ENCODE results near the gene SLC44A3. TPM values are rescaled to one million over a fixed set of nuclear protein-coding genes. Genes with fewer than 3 reads are reported as not detected.
A peak's percentile ranks its signal among the peaks of the same experiment; 100 is the strongest.

SLC44A3 gene
- total RNA-seq, 1 donor from 2014 or later, result 3.3 TPM

DNA sequence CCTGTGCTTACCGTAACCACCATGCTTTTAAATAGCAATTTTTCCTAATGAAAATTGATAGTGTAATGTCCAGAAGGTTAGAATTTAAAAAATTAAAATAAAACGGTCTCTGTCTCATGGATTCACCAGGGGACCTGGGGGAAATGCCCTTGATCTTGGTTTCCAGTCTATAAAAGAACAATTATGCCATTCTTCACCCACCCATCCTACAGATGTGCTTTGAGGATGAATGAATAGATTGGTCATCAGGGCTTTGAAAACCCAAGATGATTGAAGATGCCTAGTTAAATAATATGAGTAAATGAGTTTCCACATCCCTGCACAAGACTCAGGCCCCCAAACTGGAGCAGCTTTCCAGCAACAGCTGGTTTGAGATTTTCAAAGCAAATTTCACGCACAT, 68.0 kb downstream of the SLC44A3 start:
- intact Hi-C loops (cut with DNase I), result no loop called here
- no peak for DNase-seq
- ATAC-seq (ENCODE audit: poor library complexity), result no peak

DNA sequence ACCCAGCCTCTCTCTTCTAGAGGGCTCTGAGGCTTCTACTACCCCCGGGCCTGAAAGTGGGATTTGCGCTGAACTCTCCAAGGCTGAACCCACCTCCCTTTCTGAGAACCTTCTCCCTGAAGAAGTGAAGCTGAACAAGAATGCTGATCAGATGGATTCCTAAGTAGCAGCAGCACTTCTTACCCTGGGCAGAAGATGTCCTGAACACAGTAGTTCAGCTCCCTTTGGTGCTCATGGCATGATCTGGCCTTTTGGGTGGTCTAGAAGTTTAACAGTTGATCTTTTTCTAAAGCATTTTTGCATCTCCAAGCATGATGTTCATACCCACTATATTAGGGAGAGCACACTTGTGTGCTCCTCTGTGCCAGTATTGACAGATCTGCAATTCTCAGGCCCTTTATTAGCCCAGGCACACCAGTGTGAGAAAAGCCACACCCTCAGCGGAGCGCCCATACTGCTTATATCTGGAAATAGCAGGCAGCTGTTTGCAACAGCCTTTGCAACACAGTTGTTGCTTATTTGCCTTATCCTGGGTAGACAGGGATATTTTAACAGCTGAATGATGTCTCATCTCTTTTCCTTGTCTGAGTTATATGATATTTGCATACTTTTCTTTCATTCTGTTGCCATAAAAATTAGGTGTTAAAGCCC, 72.6 kb downstream of the SLC44A3 start:
- DNase-seq (no peak), ATAC-seq (ENCODE audit: poor library complexity) (no peak)
- intact Hi-C loops (cut with DNase I), result no loop called here

DNA sequence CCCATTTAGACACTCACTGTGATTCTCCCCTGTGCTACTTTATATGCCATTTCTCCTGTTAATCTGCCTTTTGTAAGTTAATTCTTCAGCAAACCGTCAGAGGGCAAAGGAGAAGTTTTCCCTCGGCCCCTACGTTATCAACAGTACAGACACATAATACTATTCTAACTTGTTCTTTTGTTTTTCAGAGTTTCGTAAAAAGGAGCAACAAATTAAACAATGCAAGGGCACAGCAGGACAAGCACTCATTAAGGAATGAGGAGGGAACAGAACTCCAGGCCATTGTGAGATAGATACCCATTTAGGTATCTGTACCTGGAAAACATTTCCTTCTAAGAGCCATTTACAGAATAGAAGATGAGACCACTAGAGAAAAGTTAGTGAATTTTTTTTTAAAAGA, 74.5 kb downstream of the SLC44A3 start:
- DNase-seq, result no peak
- intact Hi-C loops (cut with DNase I), result no loop called here
- ATAC-seq (ENCODE audit: poor library complexity), result no peak

DNA sequence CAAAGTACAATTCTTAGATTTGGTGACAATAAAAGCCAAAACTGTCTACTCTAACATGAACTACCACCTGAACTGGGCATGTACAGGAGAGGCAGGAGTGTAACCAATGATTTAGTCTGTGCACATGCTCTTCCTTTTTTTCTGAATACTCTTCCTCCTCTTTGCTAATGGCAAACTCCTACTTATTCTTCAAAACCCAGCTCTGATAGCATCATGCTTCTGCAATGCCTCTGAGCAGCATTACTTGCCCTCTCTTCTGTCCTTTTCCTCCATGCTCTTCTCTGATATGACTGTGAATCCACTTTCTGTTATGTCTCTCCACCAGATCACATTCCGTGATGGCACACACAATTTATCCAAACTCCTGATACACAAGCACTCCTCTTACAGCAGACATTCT, 75.4 kb downstream of the SLC44A3 start:
- intact Hi-C loops (cut with DNase I), result no loop called here
- no peak for DNase-seq
- ATAC-seq (ENCODE audit: poor library complexity), result no peak

DNA sequence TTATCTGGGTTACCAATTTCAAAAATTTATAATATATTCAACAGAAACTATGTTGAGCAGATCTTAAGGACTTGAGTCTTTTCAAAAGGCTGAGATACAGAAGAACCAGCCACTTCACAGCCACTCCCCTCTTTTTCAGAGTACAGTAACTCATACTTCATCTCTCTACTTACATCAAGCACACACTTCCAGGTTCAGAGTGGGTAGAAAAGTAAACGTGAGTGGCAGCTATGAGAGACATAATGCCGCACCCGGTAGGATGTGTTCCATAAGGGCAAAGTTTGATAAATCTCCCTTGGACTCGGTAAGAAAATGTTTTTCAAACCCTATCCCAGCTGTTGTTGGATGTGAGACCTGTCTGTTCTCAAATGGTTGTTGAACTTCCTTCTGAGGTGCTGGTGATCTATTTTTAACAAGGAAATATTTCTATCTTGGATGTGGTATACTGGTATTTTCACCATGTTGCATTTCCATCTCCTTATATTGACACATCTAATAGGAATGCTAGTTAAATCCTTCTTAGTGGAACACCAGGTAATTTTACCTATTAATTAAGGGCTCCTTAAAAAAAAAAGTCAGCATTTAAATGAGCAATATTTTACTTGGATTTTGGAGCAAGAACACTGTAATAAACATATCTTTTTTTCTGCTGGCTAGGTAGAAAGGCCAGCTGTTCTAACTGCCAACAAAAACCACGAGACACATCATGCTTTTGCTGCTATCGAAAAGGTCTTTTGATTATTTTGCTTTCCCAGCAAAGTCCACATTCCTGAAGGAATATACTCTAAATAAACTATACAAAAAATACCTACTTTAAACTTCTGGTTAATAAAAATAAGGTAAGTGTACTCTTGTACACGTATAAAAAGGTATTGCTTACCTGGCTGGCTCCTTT, 78.6 kb downstream of the SLC44A3 start:
- no peak for ATAC-seq (ENCODE audit: poor library complexity)
- intact Hi-C loops (cut with DNase I), result no loop called here

DNA sequence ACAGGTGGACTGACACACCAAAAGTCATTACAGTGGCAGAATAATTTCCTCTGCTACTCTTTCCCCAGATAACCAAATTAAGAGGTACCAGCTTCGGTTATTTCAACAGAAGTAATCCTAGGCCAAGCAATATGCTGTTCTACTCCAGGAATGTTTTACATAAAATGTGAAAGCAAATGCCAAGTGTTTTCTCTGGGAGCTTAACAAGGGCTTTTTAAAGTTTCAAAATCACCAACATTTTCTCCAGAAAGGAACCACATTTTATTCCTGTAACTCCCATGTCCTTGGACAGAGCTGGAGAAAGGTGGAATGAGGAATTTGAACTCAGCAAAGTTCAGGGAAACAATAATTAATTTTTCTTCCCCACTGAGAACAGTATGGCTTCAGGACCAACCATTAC, 79.6 kb downstream of the SLC44A3 start:
- intact Hi-C loops (cut with DNase I), result no loop called here
- ATAC-seq (ENCODE audit: poor library complexity) (no peak), DNase-seq (no peak)

More for the DNA sequence above, 78.6 kb downstream of the SLC44A3 start:
- no peak for DNase-seq

DNA sequence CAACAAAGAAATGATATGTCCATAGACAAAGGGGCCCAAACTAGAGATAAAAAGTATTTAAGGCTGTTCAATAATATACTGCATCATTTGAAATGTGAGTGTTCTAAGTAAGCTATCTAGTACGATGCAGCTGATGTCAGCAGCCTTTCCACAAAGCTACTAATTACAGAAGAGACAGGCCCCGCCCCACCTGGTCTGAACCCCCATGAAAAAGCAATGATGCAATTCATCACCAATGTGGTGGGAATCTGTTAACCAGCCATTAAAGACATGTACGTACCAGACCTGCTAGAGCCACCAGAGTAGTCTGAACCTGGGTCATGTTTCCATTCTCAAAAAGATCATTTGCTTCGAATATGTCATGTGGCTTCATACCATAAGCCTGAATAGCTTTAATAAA, 81.7 kb downstream of the SLC44A3 start:
- intact Hi-C loops (cut with DNase I), result no loop called here
- ATAC-seq (ENCODE audit: poor library complexity) (no peak), DNase-seq (no peak)

DNA sequence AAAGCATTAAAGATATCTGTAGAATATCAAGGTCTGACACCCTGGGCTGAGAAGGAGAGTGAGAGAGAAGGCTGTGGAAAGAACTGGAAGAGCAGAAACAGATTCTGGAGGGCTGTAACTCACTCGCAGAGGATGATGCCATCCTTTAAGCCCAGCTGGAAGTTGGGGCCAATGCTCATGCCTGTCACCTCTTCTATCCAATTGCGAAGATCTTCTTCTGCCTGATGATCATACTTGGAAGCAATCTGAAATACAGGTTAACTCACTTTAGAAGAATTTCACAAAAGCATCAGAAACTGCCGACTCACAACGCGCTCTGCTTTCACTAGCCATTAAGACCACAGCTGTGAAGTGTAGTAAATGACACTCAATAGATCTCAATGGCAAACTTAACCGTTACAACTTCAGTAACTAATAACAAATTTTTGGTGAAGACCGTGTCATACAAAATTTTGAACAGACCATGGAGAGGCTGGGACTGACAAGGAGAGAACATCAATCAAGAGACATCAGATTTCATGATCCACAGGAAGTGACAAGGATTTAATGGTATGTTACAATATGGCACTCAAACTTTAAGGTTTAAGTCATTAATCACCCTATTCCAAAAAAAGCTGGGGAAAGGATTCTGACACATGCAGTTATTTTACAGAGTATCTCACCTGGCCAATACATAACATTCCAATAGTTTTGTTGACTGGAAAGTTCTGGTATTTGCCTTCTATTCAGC, 83.3 kb downstream of the SLC44A3 start:
- intact Hi-C loops (cut with DNase I), result no loop called here

DNA sequence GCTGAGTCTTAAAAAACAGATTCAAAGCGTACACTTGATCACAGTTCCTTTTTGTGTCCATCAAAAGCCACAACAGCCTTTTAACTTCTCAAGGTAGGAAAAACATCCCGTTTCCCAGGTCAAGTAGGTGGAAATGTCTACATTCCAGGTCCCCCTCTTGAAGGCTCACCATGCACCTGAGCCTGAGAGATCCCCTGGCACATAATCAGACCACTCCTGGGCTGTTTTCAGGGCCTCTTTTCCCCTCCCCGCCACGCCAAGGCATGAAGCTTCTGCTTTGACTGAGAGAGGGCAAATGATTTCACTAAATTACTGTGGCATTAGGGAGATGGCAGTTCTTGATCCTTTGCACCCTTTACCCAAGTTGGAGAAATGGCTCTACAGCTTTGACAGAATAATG, 85.0 kb downstream of the SLC44A3 start:
- DNase-seq (no peak), ATAC-seq (ENCODE audit: poor library complexity) (no peak)
- intact Hi-C loops (cut with DNase I), result no loop called here

More for the DNA sequence above, 83.3 kb downstream of the SLC44A3 start:
- no peak for ATAC-seq (ENCODE audit: poor library complexity)
- no peak for DNase-seq

DNA sequence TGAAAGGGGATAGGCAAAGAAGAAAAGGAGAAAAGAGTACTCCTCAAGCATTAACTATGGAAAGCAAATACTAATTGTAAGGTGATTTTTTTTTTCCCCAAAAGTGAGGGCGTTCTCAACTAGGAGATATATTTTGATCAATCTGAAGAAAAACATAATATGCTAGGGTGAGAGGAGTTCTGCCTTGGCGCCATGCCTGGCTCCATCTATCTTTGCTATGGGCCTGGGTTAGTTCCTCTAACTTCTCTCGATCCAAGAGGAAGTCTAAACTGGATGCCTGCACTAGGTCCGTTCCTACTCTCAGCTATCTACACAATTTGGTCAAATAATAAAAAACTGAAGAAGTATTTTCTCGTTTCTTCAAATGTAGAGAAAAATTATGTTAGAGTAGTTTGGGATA, 86.2 kb downstream of the SLC44A3 start:
- intact Hi-C loops (cut with DNase I), result no loop called here
- ATAC-seq (ENCODE audit: poor library complexity), result no peak
- no peak for DNase-seq

DNA sequence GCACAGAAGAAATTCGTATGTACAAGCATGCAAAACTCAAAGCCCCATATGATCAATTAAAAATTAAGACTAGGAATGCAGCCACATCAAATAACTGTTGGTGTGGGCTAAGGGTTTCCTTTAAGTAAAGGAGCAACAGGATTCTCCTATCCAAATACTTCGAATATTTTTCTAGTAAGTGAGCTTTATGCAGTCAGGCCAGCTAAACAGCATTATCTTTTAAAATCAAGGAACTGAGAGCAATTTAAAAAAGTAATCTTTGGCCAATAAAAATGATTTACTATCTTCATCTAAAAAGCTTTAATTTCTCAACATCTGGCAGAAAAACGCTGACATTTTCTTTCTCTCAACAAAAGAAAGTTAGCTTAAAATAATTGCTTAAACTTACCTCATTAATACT, 87.0 kb downstream of the SLC44A3 start:
- no peak for ATAC-seq (ENCODE audit: poor library complexity)
- intact Hi-C loops (cut with DNase I), result no loop called here
- DNase-seq, result no peak

DNA sequence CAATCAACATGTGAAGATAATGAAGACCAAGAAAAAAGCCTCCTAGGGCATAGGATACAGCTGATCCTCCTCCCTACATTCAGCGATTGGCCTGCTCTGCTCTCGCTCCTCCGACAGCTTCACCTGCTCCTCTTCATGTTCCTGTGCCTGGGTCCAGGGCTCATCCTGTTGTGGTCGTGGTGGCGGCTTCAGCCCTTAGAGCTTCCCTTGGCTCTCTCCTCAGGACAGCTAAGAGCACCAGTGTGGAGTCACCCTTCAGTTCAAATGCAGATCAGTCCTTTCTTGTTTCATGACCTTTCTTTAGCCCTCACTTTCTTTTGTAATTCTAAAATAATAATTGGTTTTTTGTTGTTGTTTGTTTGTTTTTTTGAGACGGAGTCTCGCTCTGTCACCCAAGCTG, 88.0 kb downstream of the SLC44A3 start:
- no peak for ATAC-seq (ENCODE audit: poor library complexity)
- no peak for DNase-seq
- intact Hi-C loops (cut with DNase I), result no loop called here

DNA sequence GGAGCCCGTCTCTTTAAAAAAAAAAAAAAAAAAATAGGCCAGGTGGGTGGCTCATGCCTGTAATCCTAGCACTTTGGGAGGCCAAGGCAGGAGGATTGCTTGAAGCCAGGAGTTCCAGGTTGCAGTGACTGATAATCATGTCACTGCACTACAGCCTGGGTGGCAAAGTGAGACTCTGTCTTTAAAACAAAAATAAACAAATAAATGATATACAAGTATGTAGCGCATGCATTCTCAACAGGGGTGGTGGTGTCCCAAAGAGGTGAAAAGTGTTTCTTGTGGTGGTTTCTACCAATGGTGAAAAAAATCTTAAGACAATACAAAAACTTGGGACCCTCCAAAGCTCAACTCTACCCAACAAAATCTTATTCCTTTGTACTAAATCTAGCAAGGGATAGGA, 88.8 kb downstream of the SLC44A3 start:
- ATAC-seq (ENCODE audit: poor library complexity) (no peak), DNase-seq (no peak)
- intact Hi-C loops (cut with DNase I), result no loop called here

DNA sequence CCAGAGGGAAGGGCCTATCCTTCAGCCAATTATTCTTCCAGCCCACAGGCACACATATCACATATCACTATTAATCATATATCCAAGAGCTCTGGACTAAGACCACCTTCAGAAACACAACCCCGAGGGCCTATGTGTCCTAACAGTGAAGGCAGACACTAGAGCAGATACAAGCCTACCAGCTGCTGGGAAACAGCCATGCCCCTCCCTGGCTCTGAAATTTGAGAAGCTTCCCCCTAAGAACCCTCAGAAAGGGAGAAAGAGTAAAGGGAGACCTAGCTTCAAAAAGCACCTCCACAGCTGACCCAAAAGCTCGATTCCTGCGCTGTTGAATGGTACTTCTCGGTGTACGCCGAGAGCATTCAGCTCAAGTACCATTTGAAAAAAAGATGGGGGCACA, 89.3 kb downstream of the SLC44A3 start:
- DNase-seq (no peak), ATAC-seq (ENCODE audit: poor library complexity) (peak; percentile 16)
- intact Hi-C loops (cut with DNase I), result no loop called here

DNA sequence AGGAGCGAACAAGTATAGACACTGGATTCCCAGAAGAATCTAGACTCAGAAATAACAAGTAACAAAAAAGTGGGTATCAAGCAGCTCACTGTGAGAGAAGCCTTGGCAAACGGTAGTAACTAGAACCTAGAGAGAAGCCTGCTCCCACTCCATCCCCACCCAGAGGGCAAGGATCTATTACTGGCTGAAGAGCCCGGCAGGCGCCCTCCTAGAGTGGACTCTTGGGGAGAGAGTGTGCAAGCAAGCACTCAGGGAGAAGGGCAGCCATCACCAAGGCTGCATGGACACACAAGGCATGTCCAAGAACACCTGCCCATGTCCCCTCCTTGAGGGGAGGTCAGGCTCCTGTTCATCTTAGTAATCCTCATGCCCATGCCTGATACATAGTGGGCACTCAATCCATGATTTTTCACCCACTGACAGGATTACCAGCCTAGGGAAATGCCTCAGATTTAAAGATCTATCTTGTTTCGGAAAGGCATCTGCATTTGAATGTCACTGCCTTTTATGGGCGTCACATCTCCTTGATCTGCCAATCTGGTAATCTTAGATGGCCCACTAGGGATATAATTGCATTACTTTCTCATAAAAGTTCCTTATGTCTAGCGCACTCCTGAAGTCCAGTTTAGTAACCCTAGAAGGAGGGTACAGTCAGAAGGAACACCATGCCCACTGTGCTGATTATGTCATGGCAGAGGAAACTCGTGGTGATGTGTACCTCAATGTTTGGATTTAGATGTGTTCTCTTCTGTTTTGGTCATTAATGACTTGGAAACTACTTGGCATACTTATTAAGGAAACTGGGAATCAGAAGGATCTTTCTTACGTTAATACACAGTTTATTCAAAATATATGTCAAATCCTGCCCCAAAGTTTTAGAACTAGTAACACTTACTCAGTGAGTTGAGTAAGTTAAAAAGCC, 92.4 kb downstream of the SLC44A3 start:
- ATAC-seq (ENCODE audit: poor library complexity), result no peak
- intact Hi-C loops (cut with DNase I), result loop anchor here (5.0 kb wide), 1 partner anchor 50 kb away; no protein-coding TSS in a partner anchor
- DNase-seq, result no peak

DNA sequence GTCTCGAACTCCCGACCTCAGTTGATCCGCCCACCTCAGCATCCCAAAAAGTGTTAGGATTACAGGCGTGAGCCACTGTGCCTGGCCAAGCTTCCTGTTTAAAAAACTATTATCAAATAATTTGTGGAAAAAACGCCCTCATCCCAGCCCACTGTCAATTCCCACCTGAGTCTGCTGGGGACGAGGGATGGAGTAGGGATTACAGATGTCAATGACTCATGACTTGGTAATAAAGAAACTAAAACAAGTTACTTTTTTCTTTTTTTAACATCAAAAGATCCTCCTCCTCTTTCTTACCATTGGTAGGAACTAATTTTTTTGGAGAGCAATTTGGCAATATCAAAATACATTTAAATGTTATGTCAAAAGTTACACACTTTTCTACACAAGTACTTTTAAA, 97.1 kb downstream of the SLC44A3 start:
- intact Hi-C loops (cut with DNase I), result no loop called here

DNA sequence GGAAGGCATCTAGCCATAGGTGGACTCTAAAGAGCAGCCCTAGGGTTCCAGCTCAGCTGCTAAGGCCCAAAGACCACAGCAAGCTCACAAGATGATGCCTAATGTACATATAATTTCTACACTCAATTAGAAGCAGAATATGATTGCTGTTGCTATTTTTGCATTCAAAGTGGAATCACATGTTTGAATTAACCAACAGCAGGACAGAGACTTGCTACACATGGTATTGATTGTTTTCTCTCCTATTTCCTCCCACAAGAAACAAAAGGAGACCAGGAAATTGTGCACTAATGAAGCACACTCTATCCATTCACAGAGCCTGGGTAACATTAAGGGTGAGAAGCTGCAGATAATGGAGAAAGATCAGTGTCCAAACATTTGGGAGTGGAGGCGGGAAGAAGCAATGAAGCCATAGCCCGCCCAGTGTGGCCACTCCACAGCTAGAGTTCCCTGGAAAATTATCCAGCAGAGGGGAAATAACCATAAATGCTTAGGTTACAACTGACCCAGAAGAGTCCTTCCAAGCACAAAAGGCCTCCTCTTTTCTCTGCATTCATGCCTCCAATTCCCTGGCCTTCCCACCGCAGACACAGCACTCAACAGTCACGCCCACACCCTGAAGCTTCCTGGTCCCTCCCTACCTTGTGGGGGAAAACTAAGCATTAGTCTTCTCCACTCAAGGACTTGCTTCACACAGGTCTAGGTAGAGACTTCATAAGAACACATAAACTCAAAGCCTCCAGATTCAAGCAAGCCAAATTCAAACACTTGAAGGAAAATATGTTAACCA, 99.3 kb downstream of the SLC44A3 start:
- ATAC-seq (ENCODE audit: poor library complexity) (peak; percentile 7), DNase-seq (no peak)
- intact Hi-C loops (cut with DNase I), result loop anchor here (10.0 kb wide), 1 partner anchor 95 kb away; no protein-coding TSS in a partner anchor

More for the DNA sequence above, 97.1 kb downstream of the SLC44A3 start:
- ATAC-seq (ENCODE audit: poor library complexity) (no peak), DNase-seq (no peak)

DNA sequence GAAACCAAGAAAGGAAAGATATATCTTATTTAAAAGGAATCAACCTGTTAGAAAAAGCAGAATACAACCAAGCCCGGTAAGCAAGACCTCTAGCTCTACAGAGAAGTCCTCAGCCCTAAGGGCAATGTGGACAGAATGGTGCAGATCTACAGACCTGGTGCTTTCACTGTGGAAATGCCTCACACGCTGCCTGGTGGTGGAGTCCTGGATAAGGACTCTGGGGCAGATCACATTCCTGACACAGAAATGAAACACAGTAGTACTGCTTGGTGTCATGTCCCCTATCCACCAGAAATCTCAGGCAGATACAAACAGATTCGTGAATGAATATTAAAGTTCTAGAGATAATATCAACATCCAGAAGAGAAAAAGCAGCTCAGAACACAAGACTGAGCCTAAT, 99.9 kb downstream of the SLC44A3 start:
- no peak for DNase-seq
- ATAC-seq (ENCODE audit: poor library complexity), result peak; percentile 31
- intact Hi-C loops (cut with DNase I), result loop anchor here (10.0 kb wide), 1 partner anchor 95 kb away; no protein-coding TSS in a partner anchor
